Muscle of leg (tissue), 11 donors: ENCODE results near the gene ARHGAP4. TPM values are rescaled to one million over a fixed set of nuclear protein-coding genes. Genes with fewer than 3 reads are reported as not detected.
A peak's percentile ranks its signal among the peaks of the same experiment; 100 is the strongest.

ENCODE experiments used
- DNase-seq: peaks from one replicate; pipeline ENCODE4 v3.0.0; 2013
- H3K27ac ChIP-seq: one replicate; pipeline ENCODE4 v1.5.1; 2013; ENCODE audit warnings: mild to moderate bottlenecking, low read length, control low read depth
- H3K27me3 ChIP-seq: one replicate; pipeline ENCODE4 v1.6.1; 2013; ENCODE audit warnings: low read length; ENCODE audit not compliant: control insufficient read depth, insufficient read depth
- H3K36me3 ChIP-seq: one replicate; pipeline ENCODE4 v1.6.1; 2013; ENCODE audit warnings: low read length; ENCODE audit not compliant: control insufficient read depth, insufficient read depth
- H3K4me1 ChIP-seq: one replicate; pipeline ENCODE4 v1.6.1; 2013; ENCODE audit warnings: low read length; ENCODE audit not compliant: control insufficient read depth, insufficient read depth
- H3K4me3 ChIP-seq: one replicate; pipeline ENCODE4 v1.5.1; 2013; ENCODE audit warnings: low read length, control low read depth
- H3K9me3 ChIP-seq: replicated peaks from 2 replicates; pipeline ENCODE4 v1.6.1; 2013; ENCODE audit warnings: low read depth, low read length; ENCODE audit not compliant: control insufficient read depth
- WGBS: methylation state at CpG from one replicate; pipeline ENCODE4 v1.1.5; 2013; ENCODE audit warnings: missing lambda C conversion rate; ENCODE audit not compliant: insufficient coverage; 5-methylcytosine and 5-hydroxymethylcytosine counted together
- polyA plus RNA-seq, 8 donors: library from polyadenylated mRNA; unstranded; fragments of 120-200 nt; gene quantifications; one replicate each; pipeline versions ENCODE4 v1.2.1 to v1.2.3, GENCODE V29; 2013; ENCODE audit warnings: inconsistent platforms in 1 of 8, low replicate concordance in 1 of 8; ENCODE audit not compliant: insufficient read length in 8 of 8, insufficient read depth in 1 of 8
- total RNA-seq: library from RNA; stranded (reverse); fragments of 120-200 nt; gene quantifications from one replicate; pipeline ENCODE4 v1.2.4, GENCODE V29; 2013

The ARHGAP4 gene
- total and polyA plus RNA-seq, 9 donors, result 15.1 to 30.8 (median 20.0) TPM

GRCh38 chrX:153970357-153971123 lies 44.5 kb upstream of the ARHGAP4 start:
- 16% methylated on average over 37 of the region's 49 CpGs for WGBS
- Histone ChIP-seq H3K27ac (peak overlapping the region; percentile 100), H3K4me3 (peak overlapping the region; percentile 96), H3K27me3 (peaks cover 26% of the 10 kb centered on the region), H3K9me3 (no peaks in the 10 kb centered on the region), H3K36me3 (peaks cover 11% of the 10 kb centered on the region), H3K4me1 (peaks cover 60% of the 10 kb centered on the region)
- DNase-seq, result peak; percentile 91

- H3K4me3 ChIP-seq, result peak overlapping the region; percentile 96
- peaks cover 63% of the 10 kb centered on the region for H3K4me1 ChIP-seq
- peaks cover 13% of the 10 kb centered on the region for H3K36me3 ChIP-seq
- peak; percentile 77 for DNase-seq
- WGBS, result 20% methylated on average over 1 of the region's 26 CpGs
- H3K9me3 ChIP-seq, result no peaks in the 10 kb centered on the region
- peak overlapping the region; percentile 84 for H3K27ac ChIP-seq
- H3K27me3 ChIP-seq, result peaks cover 30% of the 10 kb centered on the region
Measured at GRCh38 chrX:153969904-153970356, 43.9 kb upstream of the ARHGAP4 start.

GRCh38 chrX:153969125-153969903 lies 43.2 kb upstream of the ARHGAP4 start:
- Histone ChIP-seq H3K4me3 (peak overlapping the region; percentile 96), H3K27ac (peak overlapping the region; percentile 84), H3K27me3 (peaks cover 29% of the 10 kb centered on the region), H3K4me1 (peaks cover 59% of the 10 kb centered on the region), H3K36me3 (peaks cover 18% of the 10 kb centered on the region), H3K9me3 (no peaks in the 10 kb centered on the region)
- DNase-seq, result peak; percentile 33
- WGBS, result 41% methylated on average over 19 of the region's 25 CpGs

GRCh38 chrX:153968754-153969124 lies 42.7 kb upstream of the ARHGAP4 start:
- 53% methylated on average over 7 of the region's 12 CpGs for WGBS
- Histone ChIP-seq H3K27ac (peak overlapping the region; percentile 84), H3K9me3 (no peaks in the 10 kb centered on the region), H3K36me3 (peaks cover 24% of the 10 kb centered on the region), H3K4me3 (peak overlapping the region; percentile 96), H3K4me1 (peaks cover 53% of the 10 kb centered on the region), H3K27me3 (peaks cover 27% of the 10 kb centered on the region)
- DNase-seq, result peak; percentile 63

GRCh38 chrX:153968255-153968654 lies 42.2 kb upstream of the ARHGAP4 start:
- Histone ChIP-seq H3K27ac (peak overlapping the region; percentile 73), H3K36me3 (peaks cover 29% of the 10 kb centered on the region), H3K4me1 (peaks cover 48% of the 10 kb centered on the region), H3K4me3 (peak overlapping the region; percentile 3), H3K9me3 (no peaks in the 10 kb centered on the region), H3K27me3 (peaks cover 27% of the 10 kb centered on the region)
- 77% methylated on average over 4 of the region's 9 CpGs for WGBS
- no peak for DNase-seq

- H3K4me3 ChIP-seq, result no peak overlapping the region
- H3K27me3 ChIP-seq, result peaks cover 30% of the 10 kb centered on the region
- 79% methylated on average over 12 of the region's 16 CpGs for WGBS
- no peak for DNase-seq
- H3K9me3 ChIP-seq, result no peaks in the 10 kb centered on the region
- H3K36me3 ChIP-seq, result peaks cover 35% of the 10 kb centered on the region
- H3K27ac ChIP-seq, result peak overlapping the region; percentile 73
- H3K4me1 ChIP-seq, result peaks cover 48% of the 10 kb centered on the region
Measured at GRCh38 chrX:153967536-153968224, 41.6 kb upstream of the ARHGAP4 start.

- no peaks in the 10 kb centered on the region for H3K9me3 ChIP-seq
- H3K27ac ChIP-seq, result peak overlapping the region; percentile 55
- H3K27me3 ChIP-seq, result peaks cover 33% of the 10 kb centered on the region
- 69% methylated on average over 13 of the region's 14 CpGs for WGBS
- H3K36me3 ChIP-seq, result peaks cover 41% of the 10 kb centered on the region
- DNase-seq, result no peak
- H3K4me3 ChIP-seq, result no peak overlapping the region
- peaks cover 48% of the 10 kb centered on the region for H3K4me1 ChIP-seq
Measured at GRCh38 chrX:153966841-153967535, 40.9 kb upstream of the ARHGAP4 start.

GRCh38 chrX:153966283-153966688 lies 40.2 kb upstream of the ARHGAP4 start:
- 61% methylated on average over 15 of the region's 15 CpGs for WGBS
- H3K27me3 ChIP-seq, result peaks cover 37% of the 10 kb centered on the region
- no peaks in the 10 kb centered on the region for H3K9me3 ChIP-seq
- peaks cover 48% of the 10 kb centered on the region for H3K36me3 ChIP-seq
- peak; percentile 42 for DNase-seq
- H3K4me1 ChIP-seq, result peaks cover 48% of the 10 kb centered on the region
- H3K4me3 ChIP-seq, result no peak overlapping the region
- peak overlapping the region; percentile 55 for H3K27ac ChIP-seq

GRCh38 chrX:153965406-153965805 lies 39.3 kb upstream of the ARHGAP4 start:
- peaks cover 37% of the 10 kb centered on the region for H3K27me3 ChIP-seq
- DNase-seq, result no peak
- H3K9me3 ChIP-seq, result no peaks in the 10 kb centered on the region
- H3K4me3 ChIP-seq, result no peak overlapping the region
- H3K27ac ChIP-seq, result no peak overlapping the region
- H3K4me1 ChIP-seq, result peaks cover 48% of the 10 kb centered on the region
- WGBS, result 51% methylated on average over 2 of the region's 5 CpGs
- H3K36me3 ChIP-seq, result peaks cover 57% of the 10 kb centered on the region
